ENCODE data around the gene PDE4D.
"Not testable (repeated sequence)": the region's sequence is repeated elsewhere in the genome, so short reads cannot be mapped to it uniquely, and the experiment has no call there.

Gene PDE4D

DNA sequence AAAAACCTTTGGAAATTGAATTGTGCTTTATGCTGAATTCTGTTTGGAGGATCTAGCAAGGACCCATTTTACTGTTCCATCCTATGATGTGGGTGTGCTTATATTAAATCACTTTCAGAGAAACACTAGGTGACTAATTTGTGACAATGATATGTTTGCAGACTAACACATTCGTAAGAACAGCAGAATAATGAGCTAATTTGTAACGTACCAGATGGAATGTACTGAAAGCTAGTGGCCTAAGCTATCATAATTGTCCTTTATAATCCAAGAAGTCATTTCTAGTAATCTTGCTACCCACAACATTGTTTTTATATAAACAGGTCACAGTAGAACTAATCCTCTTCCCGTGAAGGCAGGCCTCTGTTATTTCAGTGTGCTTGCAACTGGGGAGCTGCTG is 292.5 kb downstream of the PDE4D start:
- no peak for DNase-seq

- no peak for DNase-seq
Measured at GRCh38 chr5:59600153-59600552, 293.4 kb downstream of the PDE4D start.

DNA sequence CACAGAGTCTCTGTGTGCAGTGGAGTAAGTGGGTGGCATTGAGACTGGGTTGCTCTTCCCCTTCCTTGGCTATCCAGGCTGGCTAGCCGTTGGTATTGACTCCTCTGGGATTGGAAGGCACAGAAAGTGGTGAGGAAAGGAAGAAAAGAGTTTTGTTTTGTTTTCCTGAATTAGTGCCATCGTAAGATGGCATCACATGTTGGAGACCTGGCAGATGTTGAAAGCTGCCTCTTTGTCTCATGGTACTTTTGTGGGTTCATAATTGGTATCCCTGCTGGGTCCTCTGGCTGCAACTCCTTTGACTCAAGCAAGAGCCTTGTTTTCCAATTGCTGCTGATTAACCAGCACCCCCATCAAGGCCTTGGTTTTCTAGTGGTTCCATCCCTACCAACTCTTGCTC is 293.8 kb downstream of the PDE4D start:
- DNase-seq = no peak

DNA sequence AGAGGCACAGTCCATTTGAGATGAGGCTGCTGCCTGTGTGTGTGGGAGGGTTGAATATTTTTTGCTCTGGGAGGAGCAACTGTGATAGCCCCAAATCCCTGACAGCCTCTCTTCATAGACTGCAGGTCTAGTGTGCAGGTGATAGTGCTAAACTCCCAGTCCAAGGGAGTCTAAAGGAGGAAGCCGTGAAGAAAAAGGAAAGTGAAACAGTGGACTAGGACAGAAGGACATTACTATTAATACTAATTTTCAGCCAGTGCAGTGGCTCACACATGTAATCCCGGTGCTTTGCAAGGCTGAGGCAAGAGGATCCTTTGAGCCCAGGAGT is 295.0 kb downstream of the PDE4D start:
- no peak for DNase-seq

- DNase-seq = no peak
Measured at GRCh38 chr5:59597690-59598546, 295.6 kb downstream of the PDE4D start.

DNA sequence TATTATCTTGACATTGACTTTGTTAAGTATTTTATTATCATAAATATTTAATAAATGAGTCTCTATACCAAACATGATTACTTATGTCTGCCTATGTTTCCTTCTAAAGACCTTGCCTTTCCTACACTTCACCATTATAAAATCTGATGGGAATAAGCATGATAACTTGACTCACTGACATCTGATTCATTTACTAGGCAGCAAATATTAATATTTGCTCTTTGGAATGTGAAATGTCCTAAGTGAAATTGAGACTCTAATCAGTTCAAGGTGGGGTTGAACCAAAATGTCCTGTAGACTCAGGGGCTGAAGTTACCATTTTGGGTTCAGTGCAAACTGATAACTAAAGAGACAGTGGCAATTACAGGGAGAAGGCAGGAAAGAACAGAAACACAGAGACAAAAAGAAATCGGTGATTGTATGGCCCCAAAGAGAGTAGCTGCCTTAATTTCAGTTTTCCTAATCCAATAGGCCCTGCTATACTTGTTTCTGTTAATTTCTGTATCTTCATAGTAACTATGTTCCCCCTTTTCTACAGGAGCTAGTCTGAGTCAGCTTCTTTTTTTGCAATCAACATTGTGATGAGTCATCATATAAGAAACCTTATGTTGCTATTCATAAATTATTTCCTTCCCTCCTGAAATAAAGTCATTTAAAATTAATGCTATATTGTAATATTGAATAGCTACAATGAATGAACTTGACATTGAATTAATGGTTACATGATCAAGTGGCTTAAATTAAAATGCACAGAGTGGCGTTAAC is 296.8 kb downstream of the PDE4D start:
- DNase-seq = no peak

DNA sequence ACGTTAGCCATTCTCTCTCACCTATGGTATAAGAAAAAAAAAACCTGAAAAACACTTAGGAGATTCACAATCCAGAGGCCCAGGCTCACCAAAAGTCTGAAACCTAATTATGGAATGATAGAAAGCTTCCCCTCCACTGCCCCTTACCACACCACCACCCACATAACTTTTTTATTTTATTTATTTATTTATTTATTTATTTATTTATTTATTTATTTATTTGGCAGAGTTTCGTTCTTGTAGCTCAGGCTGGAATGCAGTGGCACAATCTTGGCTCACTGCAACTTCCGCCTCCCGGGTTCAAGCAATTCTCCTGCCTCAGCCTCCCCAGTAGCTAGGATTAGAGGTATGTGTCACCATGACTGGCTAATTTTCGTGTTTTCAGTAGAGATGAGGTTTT is 299.4 kb downstream of the PDE4D start:
- DNase-seq = not testable (repeated sequence)

GRCh38 chr5:59593439-59594007 is 300.0 kb downstream of the PDE4D start:
- no peak for DNase-seq

- no peak for DNase-seq
Measured at GRCh38 chr5:59592101-59592500, 301.4 kb downstream of the PDE4D start.

DNA sequence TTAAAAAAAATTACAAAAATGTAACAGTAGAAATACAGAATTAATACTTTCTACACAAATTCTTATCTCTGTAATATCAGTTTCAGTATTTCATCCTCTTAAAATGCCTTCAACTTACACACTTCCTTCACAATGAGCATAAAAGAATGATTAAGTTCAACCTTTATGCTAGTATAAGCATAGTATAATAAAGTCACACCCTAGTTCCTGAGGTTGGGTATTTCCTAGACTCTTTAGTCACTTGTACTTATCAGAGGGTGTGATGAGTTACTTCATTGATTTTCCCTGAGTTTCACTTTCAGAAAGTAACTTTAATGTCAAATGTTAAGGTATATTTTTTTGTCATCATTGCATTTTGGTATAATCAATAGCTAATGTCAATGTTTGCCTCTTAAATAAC is 302.4 kb downstream of the PDE4D start:
- no peak for DNase-seq

- no peak for DNase-seq
Measured at GRCh38 chr5:59588922-59589321, 304.6 kb downstream of the PDE4D start.

- DNase-seq = no peak
Measured at GRCh38 chr5:59587489-59588337, 305.8 kb downstream of the PDE4D start.

GRCh38 chr5:59586841-59587240 is 306.7 kb downstream of the PDE4D start:
- DNase-seq = no peak

- DNase-seq = no peak
Measured at GRCh38 chr5:59584858-59585846, 308.4 kb downstream of the PDE4D start.

DNA sequence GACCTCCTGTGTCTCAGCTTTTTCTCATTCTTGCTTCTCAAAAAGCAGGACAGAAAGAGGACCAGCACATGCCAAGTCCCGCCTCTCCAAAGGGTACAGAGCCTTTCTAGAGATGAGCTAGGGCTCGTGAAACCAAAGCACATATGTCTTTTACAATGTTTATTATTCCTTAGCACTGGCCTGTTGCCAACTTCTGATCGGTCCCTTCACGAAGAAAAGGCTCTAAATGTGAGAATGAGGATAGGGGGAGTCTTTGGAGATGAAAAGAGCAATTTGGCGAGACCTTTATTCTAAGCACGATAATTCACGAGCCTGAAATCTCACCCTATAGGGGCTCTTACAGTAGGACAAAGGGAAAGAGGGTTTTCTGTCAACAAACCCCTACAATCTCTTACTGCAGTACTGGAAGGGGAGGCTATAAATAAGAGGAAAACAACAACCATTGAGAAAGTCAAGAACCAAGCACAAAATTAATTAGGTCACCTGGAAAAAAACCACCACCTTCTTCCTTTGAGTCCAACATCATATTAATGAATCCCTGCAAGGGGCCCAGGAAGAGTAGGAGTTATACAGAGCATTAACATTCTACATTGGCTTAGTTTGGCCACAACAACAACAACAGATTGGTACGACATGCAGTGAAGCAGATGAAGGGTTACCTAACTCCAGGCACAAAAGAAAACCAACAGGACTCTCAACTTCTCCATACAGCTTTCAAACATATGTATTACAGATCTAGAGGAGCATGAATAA is 309.5 kb downstream of the PDE4D start:
- DNase-seq = no peak

GRCh38 chr5:59583151-59583809 is 310.2 kb downstream of the PDE4D start:
- DNase-seq = no peak

DNA sequence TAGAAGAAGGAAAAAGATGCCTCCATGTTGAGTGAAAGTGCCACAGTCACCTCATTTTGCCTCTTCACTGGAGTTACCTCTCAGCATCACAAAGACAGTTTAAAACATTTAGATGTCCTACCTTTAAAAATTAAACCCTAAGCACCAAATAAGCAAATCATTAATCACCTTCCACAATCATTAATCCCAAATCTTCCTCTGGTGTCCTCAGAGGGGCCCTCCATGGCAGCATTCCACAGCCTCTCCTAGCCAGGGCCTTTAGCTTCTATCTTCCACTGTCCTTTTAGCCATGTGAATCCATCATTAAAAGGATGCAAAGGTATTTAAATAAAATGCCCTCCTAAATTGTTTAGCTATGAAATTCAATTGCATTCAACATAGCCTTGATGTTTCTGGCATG is 310.8 kb downstream of the PDE4D start:
- no peak for DNase-seq

DNA sequence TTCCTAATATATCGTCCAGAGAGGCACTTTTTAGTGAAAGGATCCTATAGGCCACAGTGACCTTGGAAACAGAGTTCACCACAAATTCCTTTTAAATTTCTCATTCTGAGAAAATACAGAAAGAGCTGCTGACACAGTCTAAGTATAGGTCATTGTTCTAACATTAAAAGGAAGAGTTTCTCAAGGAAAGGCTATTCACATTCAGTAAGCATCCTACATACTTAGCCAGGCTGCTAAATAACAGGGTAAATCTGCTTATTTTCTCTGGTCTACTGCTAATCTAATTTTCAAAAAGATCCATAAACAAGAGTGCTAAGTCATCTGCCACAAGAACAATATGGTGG is 313.7 kb downstream of the PDE4D start:
- no peak for DNase-seq

DNA sequence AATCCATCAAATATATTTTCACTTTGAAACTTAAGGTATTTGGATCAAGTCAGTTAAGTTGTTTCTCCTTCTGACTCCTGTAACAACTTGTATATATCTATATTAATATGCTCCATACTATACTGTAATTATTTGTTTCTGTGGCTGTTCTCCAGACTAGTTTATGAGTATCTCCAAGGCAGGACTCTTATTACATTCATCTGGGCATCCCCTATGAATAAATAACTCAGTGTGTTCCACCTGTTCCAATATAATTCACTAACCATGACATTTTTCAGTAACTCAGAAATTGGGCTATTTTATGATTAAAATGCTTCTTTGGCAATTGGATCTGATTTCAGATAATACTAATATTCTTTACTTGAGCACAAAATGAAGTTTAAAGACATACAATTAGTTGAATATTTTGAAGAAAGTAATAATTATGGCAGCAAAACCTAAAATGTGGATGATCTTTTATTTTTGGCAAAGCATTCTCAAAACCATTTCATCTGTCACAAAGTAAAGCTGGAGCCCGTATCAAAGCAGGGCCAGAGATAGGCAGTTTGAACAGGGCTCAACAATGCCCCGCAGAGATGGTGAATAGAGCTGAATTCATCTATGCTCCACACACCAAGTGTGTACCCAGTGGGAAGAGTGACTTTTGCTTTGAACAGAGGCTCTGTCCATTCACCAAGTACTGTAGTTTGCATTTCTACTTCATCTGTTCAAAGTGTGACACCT is 314.3 kb downstream of the PDE4D start:
- DNase-seq = no peak

DNA sequence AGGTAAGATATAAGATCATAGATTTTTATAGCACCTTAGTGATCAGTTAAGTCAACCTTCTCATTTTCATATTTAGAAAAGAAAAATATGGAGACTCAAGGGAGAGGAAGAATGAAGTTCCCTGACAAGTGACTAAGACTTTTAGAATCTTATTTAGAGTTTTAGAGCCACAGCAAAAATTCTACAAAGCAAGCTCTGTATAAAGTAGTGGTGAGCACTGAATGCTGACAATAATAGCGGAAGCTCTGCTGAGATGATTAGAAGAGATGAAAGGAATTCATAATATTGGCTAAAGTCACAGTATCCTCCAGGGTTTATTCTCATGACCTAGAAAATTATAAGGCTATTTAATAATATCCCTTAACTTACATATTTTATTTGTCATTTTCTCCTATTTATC is 316.0 kb downstream of the PDE4D start:
- DNase-seq = no peak

Data from NCI-H2171 treated with DMSO at 0.1 percent for 48 hours (cell line).